GM06990 (cell line): Measurements from ENCODE around the gene HDLBP.

Source experiments
- DNase-seq: peaks from one replicate; pipeline ENCODE4 v3.0.0-alpha.2; 2011; ENCODE audit not compliant: insufficient read length; ENCODE audit errors: extremely low read depth
- H3K27me3 ChIP-seq: replicated peaks from 2 replicates; pipeline ENCODE4 v1.6.0; 2011; ENCODE audit warnings: low read length; ENCODE audit not compliant: control insufficient read depth, insufficient read depth
- H3K36me3 ChIP-seq: 2 replicates; pipeline ENCODE4 v1.5.1; 2011; ENCODE audit warnings: low read length; ENCODE audit not compliant: control insufficient read depth, insufficient read depth
- H3K4me3 ChIP-seq: replicated peaks from 2 replicates; pipeline ENCODE4 v1.5.1; 2011; ENCODE audit warnings: low read depth, mild to moderate bottlenecking, control low read depth, low read length
- TF ChIP-seq, protein P1 (sequence below): IDR thresholded peaks from 2 replicates; pipeline ENCODE4 v1.5.1; 2011; ENCODE audit warnings: low read length, control low read depth, mild to moderate bottlenecking, inconsistent platforms; ENCODE audit not compliant: insufficient read depth, poor library complexity, severe bottlenecking

Gene HDLBP

DNA sequence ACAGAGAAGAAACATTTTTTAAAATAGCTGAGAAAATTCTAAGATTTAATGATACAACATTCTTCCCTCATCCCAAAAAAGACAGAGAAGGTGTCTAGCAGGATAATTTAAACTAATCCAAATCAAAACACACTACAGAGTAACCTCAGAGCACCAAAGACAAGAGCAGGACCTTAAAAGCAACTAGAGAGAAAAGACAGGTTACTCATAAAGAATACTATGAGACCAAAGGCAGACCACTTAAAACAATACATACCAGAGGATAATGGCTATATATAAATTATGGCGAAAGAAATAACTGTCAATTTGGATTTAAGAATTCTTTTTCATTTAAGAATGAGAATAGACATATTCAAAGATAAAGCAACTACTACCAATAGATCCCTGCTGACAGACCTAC, 40.0 kb downstream of the HDLBP start:
- TF ChIP-seq, protein P1, sequence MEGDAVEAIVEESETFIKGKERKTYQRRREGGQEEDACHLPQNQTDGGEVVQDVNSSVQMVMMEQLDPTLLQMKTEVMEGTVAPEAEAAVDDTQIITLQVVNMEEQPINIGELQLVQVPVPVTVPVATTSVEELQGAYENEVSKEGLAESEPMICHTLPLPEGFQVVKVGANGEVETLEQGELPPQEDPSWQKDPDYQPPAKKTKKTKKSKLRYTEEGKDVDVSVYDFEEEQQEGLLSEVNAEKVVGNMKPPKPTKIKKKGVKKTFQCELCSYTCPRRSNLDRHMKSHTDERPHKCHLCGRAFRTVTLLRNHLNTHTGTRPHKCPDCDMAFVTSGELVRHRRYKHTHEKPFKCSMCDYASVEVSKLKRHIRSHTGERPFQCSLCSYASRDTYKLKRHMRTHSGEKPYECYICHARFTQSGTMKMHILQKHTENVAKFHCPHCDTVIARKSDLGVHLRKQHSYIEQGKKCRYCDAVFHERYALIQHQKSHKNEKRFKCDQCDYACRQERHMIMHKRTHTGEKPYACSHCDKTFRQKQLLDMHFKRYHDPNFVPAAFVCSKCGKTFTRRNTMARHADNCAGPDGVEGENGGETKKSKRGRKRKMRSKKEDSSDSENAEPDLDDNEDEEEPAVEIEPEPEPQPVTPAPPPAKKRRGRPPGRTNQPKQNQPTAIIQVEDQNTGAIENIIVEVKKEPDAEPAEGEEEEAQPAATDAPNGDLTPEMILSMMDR = no peak
- Histone ChIP-seq H3K36me3 (no peaks in the 10 kb centered on the region; the same call in none of the 2 replicates), H3K27me3 (no peaks in the 10 kb centered on the region), H3K4me3 (no peak overlapping the region)
- DNase-seq = no peak

- no peak for DNase-seq
- H3K36me3 ChIP-seq = peaks cover 2% of the 10 kb centered on the region
- TF ChIP-seq, protein P1 = no peak
- no peak overlapping the region for H3K4me3 ChIP-seq
- no peaks in the 10 kb centered on the region for H3K27me3 ChIP-seq
Observed at GRCh38 chr2:241274127-241274526, 41.3 kb downstream of the HDLBP start.

- peak overlapping the region; percentile 76 for H3K4me3 ChIP-seq
- peaks cover 5% of the 10 kb centered on the region for H3K36me3 ChIP-seq
- TF ChIP-seq, protein P1 = no peak
- DNase-seq = peak; percentile 23
- H3K27me3 ChIP-seq = no peaks in the 10 kb centered on the region
Observed at GRCh38 chr2:241273210-241274020, 42.1 kb downstream of the HDLBP start.

GRCh38 chr2:241272303-241273209, 42.9 kb downstream of the HDLBP start:
- peak; percentile 73 for DNase-seq

GRCh38 chr2:241271706-241272302, 43.7 kb downstream of the HDLBP start:
- DNase-seq = peak; percentile 71
- Histone ChIP-seq H3K27me3 (no peaks in the 10 kb centered on the region), H3K4me3 (peak overlapping the region; percentile 76), H3K36me3 (peaks cover 13% of the 10 kb centered on the region)
- TF ChIP-seq, protein P1 = no peak

More at GRCh38 chr2:241272303-241273209, 42.9 kb downstream of the HDLBP start:
- H3K27me3 ChIP-seq = no peaks in the 10 kb centered on the region
- peaks cover 10% of the 10 kb centered on the region for H3K36me3 ChIP-seq
- H3K4me3 ChIP-seq = peak overlapping the region; percentile 76
- TF ChIP-seq, protein P1 = no peak
